C4-2B (cell line): ENCODE data around the gene ZNHIT6.

Experiments
- ZFX ChIP-seq: fragments of 450-650 bp; IDR thresholded peaks from 2 replicates; pipeline ENCODE4 v1.6.1; 2017
- TF ChIP-seq, protein P1 (sequence below): fragments of 450-650 bp; conservative IDR thresholded peaks from 2 replicates; pipeline ENCODE4 v1.5.1; 2017; ENCODE audit warnings: mild to moderate bottlenecking

DNA sequence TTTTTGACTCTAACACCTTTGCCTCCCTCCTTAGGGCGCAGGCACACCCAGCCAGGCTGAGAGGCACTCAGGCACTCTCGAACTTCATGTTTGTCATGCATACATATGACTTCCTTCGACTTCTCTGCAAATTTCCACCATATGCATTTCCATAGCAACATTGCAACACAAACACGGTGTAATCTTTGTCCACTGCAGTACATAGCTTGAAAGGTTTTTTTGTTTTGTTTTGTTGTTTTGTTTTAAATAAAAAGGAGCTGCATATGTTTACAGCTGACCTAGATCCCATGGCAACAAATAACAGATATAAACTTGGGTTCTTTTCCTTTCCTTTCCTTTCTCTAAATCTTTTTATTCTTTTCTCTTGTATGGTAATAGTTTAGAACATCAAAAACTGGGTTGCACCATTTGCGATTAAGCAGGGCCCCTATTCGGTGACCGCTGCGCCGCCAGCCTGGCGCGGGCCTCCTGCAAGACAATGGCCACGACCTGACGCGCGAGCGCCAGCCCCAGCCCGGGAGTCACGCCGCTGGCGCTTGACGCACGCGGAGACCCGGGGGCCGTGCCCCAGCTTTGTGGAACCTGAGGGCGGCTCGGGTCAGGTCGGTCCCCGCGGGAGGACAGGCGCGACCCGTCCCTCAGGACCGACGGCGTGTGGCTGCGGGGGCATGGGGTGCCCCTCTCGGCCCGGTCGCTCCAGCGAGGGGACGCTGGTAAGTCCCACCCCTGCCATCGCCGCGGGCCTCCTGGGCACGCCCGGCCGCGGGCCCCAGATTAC is 92.5 kb downstream of the ZNHIT6 start:
- TF ChIP-seq, protein P1, sequence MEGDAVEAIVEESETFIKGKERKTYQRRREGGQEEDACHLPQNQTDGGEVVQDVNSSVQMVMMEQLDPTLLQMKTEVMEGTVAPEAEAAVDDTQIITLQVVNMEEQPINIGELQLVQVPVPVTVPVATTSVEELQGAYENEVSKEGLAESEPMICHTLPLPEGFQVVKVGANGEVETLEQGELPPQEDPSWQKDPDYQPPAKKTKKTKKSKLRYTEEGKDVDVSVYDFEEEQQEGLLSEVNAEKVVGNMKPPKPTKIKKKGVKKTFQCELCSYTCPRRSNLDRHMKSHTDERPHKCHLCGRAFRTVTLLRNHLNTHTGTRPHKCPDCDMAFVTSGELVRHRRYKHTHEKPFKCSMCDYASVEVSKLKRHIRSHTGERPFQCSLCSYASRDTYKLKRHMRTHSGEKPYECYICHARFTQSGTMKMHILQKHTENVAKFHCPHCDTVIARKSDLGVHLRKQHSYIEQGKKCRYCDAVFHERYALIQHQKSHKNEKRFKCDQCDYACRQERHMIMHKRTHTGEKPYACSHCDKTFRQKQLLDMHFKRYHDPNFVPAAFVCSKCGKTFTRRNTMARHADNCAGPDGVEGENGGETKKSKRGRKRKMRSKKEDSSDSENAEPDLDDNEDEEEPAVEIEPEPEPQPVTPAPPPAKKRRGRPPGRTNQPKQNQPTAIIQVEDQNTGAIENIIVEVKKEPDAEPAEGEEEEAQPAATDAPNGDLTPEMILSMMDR = no peak
- no peak for TF ChIP-seq ZFX
